Activated naive CD4-positive, alpha-beta T cell treated with anti-CD3 and anti-CD28 coated beads, Interleukin-2, amount 10 ng/mL, durations not matched to agents 7 days and 5 days (primary cell): ENCODE results near the gene MRPL38.
A peak's percentile ranks its signal among the peaks of the same experiment; 100 is the strongest.
"Not testable (repeated sequence)": the region's sequence is repeated elsewhere in the genome, so short reads cannot be mapped to it uniquely, and the experiment has no call there.

Experiments used
- CTCF ChIA-PET: fragments of 350-600 bp; sonication (Branson Sonifier 250); formaldehyde crosslinking; loops from one replicate; lab custom pipeline; 2021; ENCODE audit warnings: antibody characterized with exemption; lab: Charles Lee
- DNase-seq: peaks from one replicate; pipeline ENCODE4 v3.0.0-alpha.2; 2020
- H3K27ac Mint-ChIP-seq: one replicate; pipeline ENCODE4 v1.8.0; 2021; ENCODE audit warnings: mild to moderate bottlenecking, moderate library complexity, mixed read lengths
- H3K27me3 Mint-ChIP-seq: one replicate; pipeline ENCODE4 v1.8.0; 2021; ENCODE audit warnings: mild to moderate bottlenecking, mixed read lengths
- H3K36me3 Mint-ChIP-seq: one replicate; pipeline ENCODE4 v1.8.0; 2021; ENCODE audit warnings: mixed read lengths
- H3K4me1 Mint-ChIP-seq: one replicate; pipeline ENCODE4 v1.8.0; 2021; ENCODE audit warnings: mixed read lengths
- H3K4me3 Mint-ChIP-seq: one replicate; pipeline ENCODE4 v1.8.0; 2021; ENCODE audit warnings: mild to moderate bottlenecking, moderate library complexity, mixed read lengths
- H3K9me3 Mint-ChIP-seq: one replicate; pipeline ENCODE4 v1.8.0; 2021; ENCODE audit warnings: mixed read lengths

Gene MRPL38

DNA sequence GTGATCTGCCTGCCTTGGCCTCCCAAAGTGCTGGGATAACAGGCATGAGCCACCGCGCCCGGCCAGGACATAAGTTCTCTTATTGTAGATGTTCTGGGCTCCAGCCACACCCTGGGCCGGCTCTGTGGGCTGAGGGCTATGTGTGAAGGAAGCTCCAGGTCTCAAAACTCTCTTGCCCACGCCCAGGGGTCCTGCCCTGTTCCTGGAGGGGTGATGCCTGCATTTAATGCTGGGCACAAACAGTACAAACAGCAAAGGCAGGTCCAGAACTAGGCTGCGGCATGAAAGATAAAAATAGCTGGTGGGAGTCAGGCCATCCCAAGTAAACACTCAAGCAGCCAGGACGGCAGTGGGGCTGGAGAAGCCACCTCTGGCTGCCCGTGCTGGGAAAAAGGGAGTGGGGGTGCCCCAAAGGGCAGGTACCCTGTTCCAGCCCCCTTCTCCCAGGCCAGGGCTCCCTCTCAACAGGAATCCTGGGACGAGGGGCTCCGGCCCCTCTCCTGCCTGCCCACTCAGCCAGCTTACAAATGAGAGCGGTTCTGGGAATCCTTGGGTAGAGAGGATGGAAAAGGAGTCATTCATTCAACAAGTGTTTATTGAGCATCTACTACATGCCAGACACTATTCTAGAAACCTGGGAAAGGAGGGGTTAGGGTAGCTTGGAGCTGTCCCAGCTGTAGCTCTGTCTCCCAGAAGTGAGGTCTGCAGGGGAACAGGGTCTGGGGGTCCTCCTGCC is 30.9 kb downstream of the MRPL38 start:
- Mint-ChIP-seq H3K27me3 (peaks cover 10% of the 10 kb centered on the region), H3K9me3 (no peaks in the 10 kb centered on the region), H3K27ac (peak overlapping the region; percentile 97), H3K4me1 (peaks cover 54% of the 10 kb centered on the region), H3K4me3 (no peak overlapping the region), H3K36me3 (peaks cover 16% of the 10 kb centered on the region)
- no peak for DNase-seq
- CTCF ChIA-PET, result interaction anchor here (1.0 to 4.8 kb wide), 5 partner anchors 12 to 126 kb away, joined by 3 to 31 read pairs (median 5); partner anchors contain the start of gene TRIM65

DNA sequence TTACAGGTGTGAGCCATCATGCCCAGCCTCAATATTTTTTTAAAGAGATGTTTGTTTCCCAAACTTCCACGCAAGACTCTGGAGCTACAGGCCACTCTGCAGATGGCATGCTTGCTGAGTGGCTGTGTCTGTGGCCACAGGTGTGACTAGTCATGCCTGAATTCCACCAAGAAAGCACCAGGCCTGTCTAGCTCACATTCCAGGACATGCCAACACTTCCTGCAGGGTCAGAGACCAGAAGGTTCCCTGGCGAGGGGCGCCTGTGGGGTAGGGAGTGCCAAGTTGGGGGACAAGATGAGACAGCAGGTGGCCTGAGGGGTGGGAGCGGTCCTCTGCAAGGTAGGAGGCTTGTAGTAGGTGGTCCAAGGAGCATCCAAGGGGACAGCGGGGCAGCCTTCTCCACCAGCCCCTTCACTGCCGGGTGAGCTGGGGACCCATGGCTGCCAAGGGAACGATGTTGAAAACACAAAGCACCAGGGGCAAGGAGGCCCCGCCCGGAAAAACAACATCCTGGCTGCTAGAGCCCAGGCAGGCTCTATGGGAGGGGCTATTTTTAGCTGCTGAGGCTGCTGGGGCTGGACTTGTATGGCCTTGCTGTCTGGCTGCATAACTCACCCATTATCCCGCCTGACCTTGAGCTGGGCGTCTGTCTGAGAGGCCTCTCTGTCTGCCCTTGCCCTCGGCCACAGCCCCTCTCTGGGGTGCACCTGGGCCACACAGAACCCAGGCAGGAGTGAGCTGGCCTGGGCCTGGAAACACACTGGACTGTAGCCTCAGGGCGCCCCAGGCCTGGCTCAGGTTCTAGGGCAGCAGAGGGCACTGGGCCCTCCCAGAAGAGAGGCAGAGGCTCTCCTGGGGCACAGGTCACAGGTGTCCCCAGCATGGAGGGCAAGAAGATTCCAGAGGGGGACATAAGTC is 32.0 kb downstream of the MRPL38 start:
- Mint-ChIP-seq H3K4me3 (peak overlapping the region; percentile 28), H3K36me3 (peaks cover 16% of the 10 kb centered on the region), H3K4me1 (peaks cover 50% of the 10 kb centered on the region), H3K27ac (peak overlapping the region; percentile 97), H3K9me3 (no peaks in the 10 kb centered on the region), H3K27me3 (peaks cover 4% of the 10 kb centered on the region)
- CTCF ChIA-PET, result interaction anchor here (0.6 to 4.8 kb wide), 6 partner anchors 11 to 262 kb away, joined by 3 to 31 read pairs (median 4); partner anchors contain the start of gene TRIM65
- peak; percentile 89 for DNase-seq

DNA sequence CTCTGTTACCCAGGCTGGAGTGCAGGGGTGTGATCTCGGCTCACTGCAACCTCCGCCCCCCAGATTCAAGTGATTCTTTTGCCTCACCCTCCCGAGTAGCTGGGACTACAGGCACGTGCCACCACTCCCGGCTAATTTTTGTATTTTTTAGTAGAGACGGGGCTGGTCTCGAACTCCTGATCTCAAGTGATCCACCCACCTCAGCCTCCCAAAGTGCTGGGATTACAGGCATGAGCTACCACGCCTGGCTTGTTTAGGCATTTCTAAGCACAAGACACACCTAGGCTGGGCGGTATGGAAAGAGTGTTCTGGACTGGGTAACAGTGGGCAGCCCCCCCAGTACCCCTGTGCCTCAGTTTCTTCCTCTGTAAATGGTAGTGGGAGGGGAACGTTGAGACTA is 34.5 kb downstream of the MRPL38 start:
- not testable (repeated sequence) for H3K4me3 Mint-ChIP-seq, H3K36me3 Mint-ChIP-seq, H3K9me3 Mint-ChIP-seq, H3K27ac Mint-ChIP-seq, H3K27me3 Mint-ChIP-seq, DNase-seq
- CTCF ChIA-PET, result interaction anchor here (1.0 to 4.8 kb wide), 2 partner anchors 9 to 26 kb away, joined by 3 to 31 read pairs; partner anchors contain the start of gene TRIM65
- H3K4me1 Mint-ChIP-seq, result peaks cover 34% of the 10 kb centered on the region

GRCh38 chr17:75869282-75870141 is 35.2 kb downstream of the MRPL38 start:
- no peaks in the 10 kb centered on the region for H3K9me3 Mint-ChIP-seq
- CTCF ChIA-PET, result interaction anchor here (1.0 to 4.8 kb wide), 2 partner anchors 8 to 27 kb away, joined by 3 to 31 read pairs; partner anchors contain the start of gene TRIM65
- H3K4me3 Mint-ChIP-seq, result no peak overlapping the region
- H3K4me1 Mint-ChIP-seq, result peaks cover 37% of the 10 kb centered on the region
- no peak overlapping the region for H3K27ac Mint-ChIP-seq
- H3K27me3 Mint-ChIP-seq, result no peaks in the 10 kb centered on the region
- H3K36me3 Mint-ChIP-seq, result peaks cover 7% of the 10 kb centered on the region
- DNase-seq, result no peak

- CTCF ChIA-PET, result not testable (repeated sequence)
Observed at GRCh38 chr17:75868730-75869281, 35.9 kb downstream of the MRPL38 start.

GRCh38 chr17:75865404-75866188 is 39.1 kb downstream of the MRPL38 start:
- H3K4me3 Mint-ChIP-seq, H3K27me3 Mint-ChIP-seq, H3K36me3 Mint-ChIP-seq, H3K9me3 Mint-ChIP-seq, DNase-seq: not testable (repeated sequence)
- Mint-ChIP-seq H3K27ac (peak overlapping the region; percentile 91), H3K4me1 (peaks cover 30% of the 10 kb centered on the region)
- CTCF ChIA-PET, result interaction anchor here (1.1 to 8.8 kb wide), 4 partner anchors 11 to 140 kb away, joined by 4 to 74 read pairs (median 6); partner anchors contain the start of genes UNC13D and WBP2

More at GRCh38 chr17:75868730-75869281, 35.9 kb downstream of the MRPL38 start:
- not testable (repeated sequence) for DNase-seq, H3K4me3 Mint-ChIP-seq, H3K36me3 Mint-ChIP-seq, H3K9me3 Mint-ChIP-seq, H3K27ac Mint-ChIP-seq, H3K27me3 Mint-ChIP-seq
- H3K4me1 Mint-ChIP-seq, result peaks cover 41% of the 10 kb centered on the region

- not testable (repeated sequence) for H3K36me3 Mint-ChIP-seq, H3K27me3 Mint-ChIP-seq, H3K9me3 Mint-ChIP-seq
- Mint-ChIP-seq H3K4me3 (peak overlapping the region; percentile 6), H3K4me1 (peaks cover 29% of the 10 kb centered on the region), H3K27ac (peak overlapping the region; percentile 91)
- CTCF ChIA-PET, result interaction anchor here (0.8 to 8.8 kb wide), 7 partner anchors 10 to 140 kb away, joined by 3 to 74 read pairs (median 5); partner anchors contain the start of genes UNC13D and WBP2
- DNase-seq, result peak; percentile 29
Observed at GRCh38 chr17:75864887-75865286, 39.8 kb downstream of the MRPL38 start.

GRCh38 chr17:75864448-75864871 is 40.2 kb downstream of the MRPL38 start:
- Mint-ChIP-seq H3K4me3 (peak overlapping the region; percentile 6), H3K27me3 (no peaks in the 10 kb centered on the region), H3K27ac (peak overlapping the region; percentile 91), H3K9me3 (no peaks in the 10 kb centered on the region), H3K4me1 (peaks cover 30% of the 10 kb centered on the region), H3K36me3 (no peaks in the 10 kb centered on the region)
- peak; percentile 77 for DNase-seq
- CTCF ChIA-PET, result interaction anchor here (0.8 to 8.8 kb wide), 7 partner anchors 9 to 141 kb away, joined by 3 to 74 read pairs (median 5); partner anchors contain the start of genes UNC13D and WBP2

DNA sequence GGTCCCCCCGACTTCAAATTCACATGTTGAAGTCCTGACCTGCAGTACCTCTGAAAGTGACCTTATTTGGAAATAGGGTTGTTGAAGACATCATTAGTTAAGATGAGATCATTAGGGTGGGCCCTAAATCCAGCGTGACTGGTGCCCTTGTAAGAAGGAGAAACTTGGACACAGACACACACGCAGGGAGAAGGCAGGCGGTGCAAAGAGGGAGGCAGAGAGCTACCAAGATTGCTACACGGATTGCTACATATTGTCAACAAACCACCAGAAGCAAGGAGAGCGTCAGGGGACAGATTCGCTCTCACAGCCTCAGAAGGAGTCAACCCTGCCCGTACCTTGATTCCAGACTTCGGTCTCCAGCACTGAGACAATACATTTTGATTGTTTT is 42.8 kb downstream of the MRPL38 start:
- Mint-ChIP-seq H3K4me3 (no peak overlapping the region), H3K4me1 (peaks cover 47% of the 10 kb centered on the region), H3K9me3 (no peaks in the 10 kb centered on the region), H3K27me3 (no peaks in the 10 kb centered on the region), H3K36me3 (no peaks in the 10 kb centered on the region), H3K27ac (no peak overlapping the region)
- no peak for DNase-seq
- CTCF ChIA-PET, result interaction anchor here (0.8 to 10.6 kb wide), 12 partner anchors 10 to 490 kb away, joined by 3 to 103 read pairs (median 8); partner anchors contain the start of genes GALK1, TRIM47, TRIM65 and UNC13D

DNA sequence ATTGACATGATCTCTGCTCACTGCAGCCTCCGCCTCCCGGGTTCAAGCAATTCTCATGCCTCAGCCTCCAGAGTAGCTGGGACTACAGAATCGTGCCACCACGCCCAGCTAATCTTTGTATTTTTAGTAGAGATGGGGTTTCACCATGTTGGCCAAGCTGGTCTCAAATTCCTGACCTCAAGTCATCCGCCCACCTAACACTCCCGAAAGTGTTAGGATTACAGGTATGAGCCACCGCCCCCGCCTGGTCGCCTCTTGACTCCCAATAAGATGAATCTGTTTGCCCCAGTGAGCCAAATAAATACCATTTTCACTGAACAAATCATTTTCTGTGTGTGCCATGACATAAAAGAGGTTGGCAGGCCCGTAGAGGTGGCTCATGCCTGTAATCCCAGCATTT is 45.3 kb downstream of the MRPL38 start:
- DNase-seq, H3K9me3 Mint-ChIP-seq, H3K4me3 Mint-ChIP-seq, H3K27me3 Mint-ChIP-seq, H3K36me3 Mint-ChIP-seq: not testable (repeated sequence)
- CTCF ChIA-PET, result interaction anchor here (1.0 to 10.6 kb wide), 5 partner anchors 13 to 106 kb away, joined by 3 to 103 read pairs (median 30); partner anchors contain the start of genes TRIM47, TRIM65 and UNC13D
- H3K27ac Mint-ChIP-seq, result peak overlapping the region; percentile 88
- H3K4me1 Mint-ChIP-seq, result peaks cover 42% of the 10 kb centered on the region

DNA sequence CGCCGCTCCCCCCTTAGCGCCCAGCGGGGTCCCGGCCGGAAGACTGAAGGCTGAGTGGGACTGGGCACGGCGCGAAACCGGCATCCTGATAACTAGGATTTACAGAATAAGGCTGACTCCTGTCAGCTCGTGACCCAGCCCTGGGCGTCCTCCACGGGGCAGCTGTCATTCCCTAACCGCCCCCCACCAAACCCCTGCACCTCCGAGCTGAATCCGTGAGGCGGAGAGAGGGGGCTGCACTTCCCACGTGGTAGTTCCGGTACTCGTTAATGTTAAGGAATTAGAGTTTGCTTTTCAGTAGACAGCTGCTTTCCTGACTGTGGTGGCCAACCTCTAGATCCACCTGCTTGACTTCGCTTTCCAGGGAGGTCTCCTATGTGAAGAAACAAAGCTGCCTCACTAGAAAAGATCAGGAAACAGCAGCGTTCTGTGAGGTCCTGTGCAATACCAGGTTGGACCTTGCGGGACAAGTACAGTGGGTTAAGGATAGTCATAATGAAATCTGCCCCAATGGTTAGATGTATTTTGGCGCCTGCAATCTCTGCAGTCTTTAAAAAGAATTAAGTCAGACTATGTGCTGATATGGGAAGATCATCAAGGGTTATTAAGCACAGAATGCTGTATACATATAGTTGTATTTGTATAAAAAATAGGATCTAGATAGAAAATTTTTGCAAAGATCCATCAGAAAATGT is 48.5 kb downstream of the MRPL38 start:
- Mint-ChIP-seq H3K4me3 (no peak overlapping the region), H3K27me3 (no peaks in the 10 kb centered on the region), H3K4me1 (peaks cover 45% of the 10 kb centered on the region), H3K27ac (peak overlapping the region; percentile 91), H3K36me3 (peaks cover 11% of the 10 kb centered on the region), H3K9me3 (no peaks in the 10 kb centered on the region)
- DNase-seq, result no peak
- CTCF ChIA-PET, result interaction anchor here (0.7 to 10.6 kb wide), 5 partner anchors 11 to 41 kb away, joined by 3 to 103 read pairs (median 11); partner anchors contain the start of genes TRIM47, TRIM65 and UNC13D
